Measurements from ENCODE around the gene ANKRA2. TPM values are rescaled to one million over a fixed set of nuclear protein-coding genes. Genes with fewer than 3 reads are reported as not detected.

Gene ANKRA2
- total and polyA plus RNA-seq, 2 of the 4 experiments (the other 2 are of a cell fraction) = 10.8 to 12.5 TPM

DNA sequence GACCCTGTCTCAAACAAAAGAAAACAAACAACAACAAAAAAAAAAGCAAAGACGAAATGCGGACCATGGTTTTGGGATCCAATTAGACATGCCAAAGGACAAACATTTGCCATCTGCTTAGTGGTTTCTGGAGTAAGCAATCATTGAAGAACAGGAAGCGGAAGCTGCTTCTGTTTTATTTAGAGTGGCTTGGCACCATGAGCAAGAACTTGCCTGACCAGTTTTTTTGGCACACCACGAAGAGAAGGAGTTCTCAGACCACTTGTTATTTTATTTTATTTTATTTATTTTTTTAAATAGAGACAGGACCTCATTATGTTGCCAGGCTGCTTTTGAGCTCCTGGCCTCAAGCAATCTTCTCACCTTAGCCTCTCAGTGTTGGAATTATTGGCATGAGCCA is 50.2 kb downstream of the ANKRA2 start:
- no peak overlapping the region for H2AK9ac ChIP-seq (replicated peaks; ENCODE audit: low read depth, low read length, poor library complexity)
- TF ChIP-seq RFX5 (IDR thresholded peaks at IDR 0.05; ENCODE audit: low read depth, low read length) (no peak), MXI1 (IDR thresholded peaks at IDR 0.05; ENCODE audit: borderline replicate concordance, low read depth, low read length) (no peak), RCOR1 (IDR thresholded peaks at IDR 0.05; ENCODE audit: insufficient replicate concordance, low read length) (no peak), CHD1 (IDR thresholded peaks at IDR 0.05; ENCODE audit: low read depth, low read length) (no peak), NFE2L2 (IDR thresholded peaks at IDR 0.05; ENCODE audit: low read depth, low read length) (no peak), FOS (IDR thresholded peaks at IDR 0.05; ENCODE audit: low read depth, low read length) (no peak), SMC3 (IDR thresholded peaks at IDR 0.05; ENCODE audit: low read depth, low read length) (no peak), MAZ (IDR thresholded peaks at IDR 0.05; ENCODE audit: borderline replicate concordance, low read depth, low read length) (no peak), MAFK (IDR thresholded peaks at IDR 0.05; ENCODE audit: low read depth, low read length) (no peak), POLR2A (IDR thresholded peaks at IDR 0.05; ENCODE audit: low read depth, low read length) (no peak), BHLHE40 (IDR thresholded peaks at IDR 0.05; ENCODE audit: low read depth, low read length) (no peak), CEBPB (IDR thresholded peaks at IDR 0.05; ENCODE audit: low read depth, low read length) (no peak), ELK1 (IDR thresholded peaks at IDR 0.05; ENCODE audit: borderline replicate concordance, low read depth, low read length) (no peak), RAD21 (IDR thresholded peaks at IDR 0.05; ENCODE audit: low read length) (no peak)
- TF ChIP-seq, protein P1, sequence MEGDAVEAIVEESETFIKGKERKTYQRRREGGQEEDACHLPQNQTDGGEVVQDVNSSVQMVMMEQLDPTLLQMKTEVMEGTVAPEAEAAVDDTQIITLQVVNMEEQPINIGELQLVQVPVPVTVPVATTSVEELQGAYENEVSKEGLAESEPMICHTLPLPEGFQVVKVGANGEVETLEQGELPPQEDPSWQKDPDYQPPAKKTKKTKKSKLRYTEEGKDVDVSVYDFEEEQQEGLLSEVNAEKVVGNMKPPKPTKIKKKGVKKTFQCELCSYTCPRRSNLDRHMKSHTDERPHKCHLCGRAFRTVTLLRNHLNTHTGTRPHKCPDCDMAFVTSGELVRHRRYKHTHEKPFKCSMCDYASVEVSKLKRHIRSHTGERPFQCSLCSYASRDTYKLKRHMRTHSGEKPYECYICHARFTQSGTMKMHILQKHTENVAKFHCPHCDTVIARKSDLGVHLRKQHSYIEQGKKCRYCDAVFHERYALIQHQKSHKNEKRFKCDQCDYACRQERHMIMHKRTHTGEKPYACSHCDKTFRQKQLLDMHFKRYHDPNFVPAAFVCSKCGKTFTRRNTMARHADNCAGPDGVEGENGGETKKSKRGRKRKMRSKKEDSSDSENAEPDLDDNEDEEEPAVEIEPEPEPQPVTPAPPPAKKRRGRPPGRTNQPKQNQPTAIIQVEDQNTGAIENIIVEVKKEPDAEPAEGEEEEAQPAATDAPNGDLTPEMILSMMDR (conservative IDR thresholded peaks at IDR 0.05; ENCODE audit: low read depth, low read length) = no peak
- TF ChIP-seq, protein P2, sequence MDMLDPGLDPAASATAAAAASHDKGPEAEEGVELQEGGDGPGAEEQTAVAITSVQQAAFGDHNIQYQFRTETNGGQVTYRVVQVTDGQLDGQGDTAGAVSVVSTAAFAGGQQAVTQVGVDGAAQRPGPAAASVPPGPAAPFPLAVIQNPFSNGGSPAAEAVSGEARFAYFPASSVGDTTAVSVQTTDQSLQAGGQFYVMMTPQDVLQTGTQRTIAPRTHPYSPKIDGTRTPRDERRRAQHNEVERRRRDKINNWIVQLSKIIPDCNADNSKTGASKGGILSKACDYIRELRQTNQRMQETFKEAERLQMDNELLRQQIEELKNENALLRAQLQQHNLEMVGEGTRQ (IDR thresholded peaks at IDR 0.05; ENCODE audit: low read depth, low read length) = no peak
- no peaks in the 10 kb centered on the region for H3K79me1 ChIP-seq (ENCODE audit: low read depth in 1 of 2, low read length in 2 of 2)
- no peak overlapping the region for H4K5ac ChIP-seq (ENCODE audit: low read depth, low read length)
- no peak overlapping the region for H3K23ac ChIP-seq (ENCODE audit: low read depth, low read length)
- no peaks in the 10 kb centered on the region for H3K9me3 ChIP-seq (ENCODE audit: control insufficient read depth, insufficient read depth, low read length)
- H3K4ac ChIP-seq (ENCODE audit: low read depth, low read length) = no peak overlapping the region
- H4K91ac ChIP-seq (ENCODE audit: insufficient read depth, low read depth, low read length) = no peak overlapping the region
- no peak overlapping the region for H2AK5ac ChIP-seq (ENCODE audit: low read depth, low read length)
- no peak overlapping the region for H3K4me3 ChIP-seq (ENCODE audit: insufficient read depth, low read depth, low read length)
- 0 out of 2 replicates have a peak, but pooled peaks cover 4% of the 10 kb centered on the region for H3K9me1 ChIP-seq (ENCODE audit: insufficient read depth, low read length)
- H4K20me1 ChIP-seq (ENCODE audit: insufficient read depth, low read length) = no peaks in the 10 kb centered on the region
- no peak overlapping the region for H2BK20ac ChIP-seq (ENCODE audit: low read depth, low read length)
- no peaks in the 10 kb centered on the region for H3K4me1 ChIP-seq (ENCODE audit: control insufficient read depth, insufficient read depth, low read length)
- intact Hi-C loops (cut with micrococcal nuclease) (no loop called here), in situ Hi-C loops (cut with MboI; ENCODE audit: low sequenced_read_pairs) (no loop called here), dilution Hi-C loops (cut with HindIII; ENCODE audit: low sequenced_read_pairs, unreplicated experiment) (no loop called here)
- H3K9ac ChIP-seq (ENCODE audit: low read depth, low read length) = no peak overlapping the region
- no CpG with 5 or more reads among the region's 4 CpGs for WGBS, 2 experiments (ENCODE audit: extremely low coverage in 2 of 2, insufficient read length in 1 of 2)
- H3K56ac ChIP-seq (ENCODE audit: extremely low read depth, insufficient read depth, low read length) = no peak overlapping the region
- no TSS peak for BruUV-seq (replicated peaks)
- no peak overlapping the region for H2AFZ ChIP-seq (replicated peaks; ENCODE audit: low read length, poor library complexity)
- no peak overlapping the region for H3K14ac ChIP-seq (replicated peaks; ENCODE audit: low read depth, low read length)
- no peak overlapping the region for H2BK15ac ChIP-seq (ENCODE audit: low read depth, low read length)
- H3K27me3 ChIP-seq (ENCODE audit: control insufficient read depth, insufficient read depth, low read length) = no peaks in the 10 kb centered on the region
- no peak overlapping the region for H2BK120ac ChIP-seq (ENCODE audit: low read depth, low read length)
- H4K8ac ChIP-seq (ENCODE audit: low read depth in 2 of 2, low read length in 2 of 2) = no peak overlapping the region
- no peak overlapping the region for H3K18ac ChIP-seq (ENCODE audit: low read depth, low read length)
- DNase-seq = no peak
- ATAC-seq (ENCODE audit: low read depth) = no peak
- H3K27ac ChIP-seq (ENCODE audit: insufficient read depth, low read length) = no peak overlapping the region
- POLR2A ChIA-PET (ENCODE audit: unreplicated experiment) = no interaction called here
- no peak overlapping the region for H3K4me2 ChIP-seq (ENCODE audit: low read depth, low read length)
- H2BK5ac ChIP-seq (ENCODE audit: low read depth, low read length, poor library complexity, severe bottlenecking) = no peak overlapping the region
- H3K36me3 ChIP-seq (ENCODE audit: control insufficient read depth, insufficient read depth, low read length) = no peaks in the 10 kb centered on the region
- CTCF ChIA-PET = no interaction called here
